SK-N-DZ (cell line): ENCODE data around the gene SGCA. TPM values are rescaled to one million over a fixed set of nuclear protein-coding genes. Genes with fewer than 3 reads are reported as not detected.

Source experiments
- DNase-seq: peaks from one replicate; pipeline ENCODE4 v3.0.0-alpha.2; 2015; ENCODE audit warnings: low spot score
- polyA plus RNA-seq, 2 experiments: library from polyadenylated mRNA; depleted of rRNA; stranded (reverse); fragments of >200 nt; gene quantifications; 2 replicates each; pipeline ENCODE4 v1.2.3, GENCODE V29; 2014

The SGCA gene
- polyA plus RNA-seq (2014; cell fraction: cytosol; rRNA removed) = 5.8 and 7.2 TPM in 2 replicates
- 2.3 and 5.0 TPM in 2 replicates for polyA plus RNA-seq (2014; cell fraction: nucleus; rRNA removed)

DNA sequence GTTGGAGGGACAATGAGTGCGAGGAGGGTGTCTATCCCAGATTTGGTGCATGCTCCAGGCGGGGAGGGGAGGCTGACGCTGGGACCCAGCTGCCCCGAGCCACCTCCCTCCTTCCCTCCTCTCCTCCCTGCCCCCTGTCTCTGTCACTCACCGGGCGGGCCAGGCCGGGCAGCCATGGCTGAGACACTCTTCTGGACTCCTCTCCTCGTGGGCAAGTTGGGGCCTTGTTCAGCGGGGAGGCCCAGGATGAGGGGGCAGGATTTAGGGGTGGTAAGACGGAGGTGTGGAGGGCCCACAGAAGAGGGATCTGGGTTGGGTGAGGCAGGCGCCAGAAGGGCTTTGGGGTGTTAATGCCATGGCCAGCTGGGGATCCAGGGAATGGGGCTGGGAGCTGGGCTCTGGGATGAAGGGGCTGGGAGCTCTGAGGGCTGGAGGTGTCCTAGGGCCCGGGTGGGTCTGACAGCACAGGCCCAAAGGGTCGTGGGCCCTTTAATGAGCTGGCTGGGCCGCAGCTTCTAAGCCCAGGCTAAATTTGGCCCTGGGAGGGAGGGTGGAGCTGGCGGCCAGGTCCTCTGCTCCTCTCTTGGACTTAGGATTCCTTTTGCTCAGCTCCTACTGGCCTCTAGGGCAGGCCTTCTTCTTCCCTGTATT is at the start of gene SGCA:
SGCA (plus strand) TSS at position 139 of the 651 bp plus-strand sequence; CDS start at position 175, 36 bp downstream.
- DNase-seq = no peak

- DNase-seq = no peak
These were observed 48.4 kb upstream of the SGCA start for GRCh38 chr17:50117202-50118051.

DNA sequence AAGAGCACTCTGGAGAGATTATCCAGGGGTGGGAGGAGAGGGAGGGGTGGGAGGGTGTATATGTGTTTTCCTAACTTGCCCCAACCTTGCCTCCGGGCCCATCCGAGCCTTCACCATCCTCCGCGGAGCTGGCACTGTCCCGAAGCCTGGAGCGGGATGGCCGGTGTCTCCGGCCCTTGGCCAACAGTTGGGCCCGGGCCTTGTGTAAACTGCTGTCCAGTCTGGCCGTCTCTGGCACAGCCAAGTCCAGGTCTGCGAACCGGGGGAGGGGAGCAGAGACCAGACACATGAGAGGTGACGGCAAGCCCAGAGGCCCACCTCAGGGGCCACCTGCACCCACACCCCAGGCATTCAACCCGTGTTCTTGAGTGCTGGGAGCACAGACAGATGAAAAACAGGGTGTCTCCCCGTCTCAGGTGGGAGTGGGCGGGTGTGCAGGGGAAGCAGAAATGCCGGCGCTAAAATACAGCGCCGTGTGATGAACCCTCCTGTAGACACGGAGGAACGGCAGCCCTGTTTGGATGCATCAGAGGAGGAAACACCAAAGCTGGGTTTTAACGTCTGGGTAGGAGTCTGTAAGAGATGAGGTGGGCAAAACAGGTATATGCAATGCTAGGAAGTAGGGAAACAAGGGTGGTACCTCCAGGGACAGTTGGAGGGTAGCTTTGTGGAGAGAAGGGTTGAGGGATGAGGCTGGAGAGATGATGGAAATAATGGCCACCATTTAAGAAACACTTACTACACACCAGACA is 47.6 kb upstream of the SGCA start:
- DNase-seq = no peak

GRCh38 chr17:50118828-50119218 is 47.0 kb upstream of the SGCA start:
- no peak for DNase-seq

- DNase-seq = no peak
These were observed 45.1 kb upstream of the SGCA start for GRCh38 chr17:50120475-50121253.

- DNase-seq = no peak
These were observed 42.9 kb upstream of the SGCA start for GRCh38 chr17:50122945-50123344.

DNA sequence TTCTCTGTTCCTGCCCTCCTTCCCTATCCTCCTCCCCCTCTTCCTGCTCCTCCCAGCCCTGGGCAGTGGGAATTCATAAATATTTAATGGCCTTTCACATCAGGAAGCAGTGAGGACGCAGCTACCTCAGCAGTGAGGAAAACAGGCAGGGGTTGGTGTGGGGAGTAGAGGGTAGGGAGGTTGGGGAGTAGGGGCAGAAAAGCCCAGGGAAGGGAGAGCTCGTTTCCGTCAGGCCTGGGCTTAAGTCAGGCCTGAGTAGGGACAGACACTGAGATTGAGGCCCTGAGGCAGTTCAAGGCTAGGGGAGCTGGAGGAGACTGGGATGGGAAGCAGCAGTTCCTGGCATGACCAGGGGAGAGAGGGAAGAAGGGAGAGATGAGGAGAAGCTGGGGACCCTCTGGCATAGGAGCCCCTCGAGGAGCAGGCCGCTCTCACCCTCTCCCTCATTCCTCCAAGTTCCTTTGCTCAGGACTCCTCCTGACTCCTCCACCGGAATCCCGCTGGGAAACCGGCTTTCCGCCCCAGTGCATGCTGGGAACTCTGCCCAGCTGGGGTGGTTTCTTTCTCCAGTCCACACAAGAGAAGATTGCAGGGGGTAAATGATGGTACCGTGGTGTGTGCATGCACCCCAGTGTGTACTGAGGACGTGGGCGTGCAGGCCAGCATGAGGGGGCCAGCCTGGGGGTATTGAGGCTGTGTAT is 42.0 kb upstream of the SGCA start:
- no peak for DNase-seq

DNA sequence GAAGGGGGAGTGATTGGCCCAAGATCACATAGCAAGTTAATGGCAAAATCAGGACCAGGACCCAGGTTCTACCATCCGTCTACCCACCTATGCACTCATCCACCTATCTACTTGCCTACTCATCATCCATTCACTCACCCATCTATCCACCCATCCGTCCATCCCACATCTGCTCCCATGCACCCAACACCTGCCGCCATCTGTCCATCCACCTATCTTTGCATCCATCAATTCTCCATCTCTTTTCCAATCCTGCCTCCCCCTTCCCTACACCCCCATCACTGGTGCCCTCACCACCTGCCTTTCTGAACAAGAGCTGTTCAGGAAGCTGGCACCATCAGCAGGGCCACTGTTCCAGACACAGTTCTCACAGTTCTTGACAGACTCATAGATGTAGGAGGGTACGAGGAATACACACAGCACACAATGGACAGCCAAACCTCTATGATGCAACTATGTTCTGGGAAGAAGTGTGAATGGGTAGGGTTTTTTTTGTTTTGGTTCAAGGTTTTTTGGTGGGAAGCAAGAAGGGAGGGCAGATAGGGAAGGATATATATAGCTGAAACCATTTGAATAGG is 40.3 kb upstream of the SGCA start:
- no peak for DNase-seq

DNA sequence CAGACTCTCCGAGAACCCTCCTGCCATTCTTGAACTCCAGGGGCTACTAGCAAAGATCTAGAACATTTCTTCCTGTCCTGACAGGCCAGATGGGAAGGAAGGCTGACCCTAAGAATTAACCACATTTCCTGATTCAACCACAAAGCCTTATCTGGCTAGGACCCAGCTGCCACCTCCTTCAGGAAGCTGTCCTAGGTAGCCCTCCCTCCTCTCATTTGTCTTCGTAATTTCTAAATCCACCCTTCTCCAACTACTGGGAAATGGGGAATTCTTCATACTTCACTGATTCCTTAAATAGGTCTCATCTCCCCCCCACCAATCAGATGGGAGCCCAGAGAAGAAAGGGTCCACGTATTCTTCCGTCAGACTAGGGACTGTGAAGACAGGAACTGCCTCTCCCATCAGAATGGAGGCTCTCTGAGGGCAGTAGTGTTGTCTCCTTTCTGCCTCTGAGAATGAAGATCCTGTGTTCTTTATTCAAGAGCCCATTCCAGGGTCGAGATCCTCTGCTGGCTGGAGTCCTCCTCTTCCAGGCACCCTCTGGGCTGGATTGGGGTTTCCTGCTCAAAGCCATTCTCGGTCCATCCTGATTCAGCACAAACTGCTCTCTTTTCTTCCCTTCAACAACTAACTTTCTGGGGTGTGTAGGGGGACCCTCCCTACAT is 38.0 kb upstream of the SGCA start:
- DNase-seq = no peak

DNA sequence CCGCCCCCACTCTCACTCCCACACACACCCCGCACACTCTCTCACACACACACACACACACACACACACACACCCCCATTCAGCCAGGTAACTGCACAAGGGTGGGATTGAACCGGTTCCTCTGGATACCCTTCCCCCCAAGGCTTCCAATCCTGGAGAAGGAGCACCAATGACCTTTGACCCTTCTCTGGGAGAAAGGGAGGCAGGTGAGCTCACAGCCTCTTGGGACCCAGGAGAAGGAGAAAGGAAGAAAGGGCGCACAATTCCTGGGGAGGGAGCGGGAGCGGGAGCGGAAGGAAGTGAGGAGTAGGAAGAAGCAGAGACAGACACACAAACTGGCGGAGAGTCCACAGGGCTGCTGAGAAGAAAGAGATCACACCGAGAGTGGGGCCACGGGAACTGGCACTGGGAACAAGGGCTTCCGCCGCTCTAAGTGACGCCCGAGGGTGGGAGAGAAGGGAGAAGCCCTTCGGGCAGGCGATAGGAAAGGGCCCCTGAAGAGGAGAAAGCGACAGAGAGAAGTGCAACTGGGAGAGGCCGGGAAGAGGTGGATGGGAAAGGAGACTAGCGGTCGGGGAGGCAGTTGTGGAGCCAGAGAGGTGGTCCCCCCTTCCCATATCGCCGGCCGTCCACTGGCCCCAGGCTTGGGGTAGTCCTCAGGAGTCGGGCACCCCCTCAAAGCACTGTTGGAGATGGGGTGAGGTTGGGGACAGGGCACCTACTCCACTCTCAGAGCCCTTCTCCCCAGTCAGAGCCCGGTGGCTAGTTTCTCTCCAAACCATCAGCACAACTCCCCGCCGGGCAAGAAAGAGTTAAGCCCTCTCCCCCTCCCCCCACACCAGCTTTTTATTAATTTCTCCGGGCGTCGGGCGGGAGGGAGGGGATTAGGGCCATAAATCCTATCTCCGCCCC is 37.1 kb upstream of the SGCA start:
- DNase-seq = peak; percentile 58

- no peak for DNase-seq
These were observed 36.5 kb upstream of the SGCA start for GRCh38 chr17:50129353-50129727.

- DNase-seq = peak; percentile 75
These were observed 35.9 kb upstream of the SGCA start, which contains the start of gene SAMD14 for GRCh38 chr17:50129728-50130558. Gene SAMD14 (minus strand): TSS chr17:50130160. CDS start chr17:50124959, 5,201 bp downstream.

DNA sequence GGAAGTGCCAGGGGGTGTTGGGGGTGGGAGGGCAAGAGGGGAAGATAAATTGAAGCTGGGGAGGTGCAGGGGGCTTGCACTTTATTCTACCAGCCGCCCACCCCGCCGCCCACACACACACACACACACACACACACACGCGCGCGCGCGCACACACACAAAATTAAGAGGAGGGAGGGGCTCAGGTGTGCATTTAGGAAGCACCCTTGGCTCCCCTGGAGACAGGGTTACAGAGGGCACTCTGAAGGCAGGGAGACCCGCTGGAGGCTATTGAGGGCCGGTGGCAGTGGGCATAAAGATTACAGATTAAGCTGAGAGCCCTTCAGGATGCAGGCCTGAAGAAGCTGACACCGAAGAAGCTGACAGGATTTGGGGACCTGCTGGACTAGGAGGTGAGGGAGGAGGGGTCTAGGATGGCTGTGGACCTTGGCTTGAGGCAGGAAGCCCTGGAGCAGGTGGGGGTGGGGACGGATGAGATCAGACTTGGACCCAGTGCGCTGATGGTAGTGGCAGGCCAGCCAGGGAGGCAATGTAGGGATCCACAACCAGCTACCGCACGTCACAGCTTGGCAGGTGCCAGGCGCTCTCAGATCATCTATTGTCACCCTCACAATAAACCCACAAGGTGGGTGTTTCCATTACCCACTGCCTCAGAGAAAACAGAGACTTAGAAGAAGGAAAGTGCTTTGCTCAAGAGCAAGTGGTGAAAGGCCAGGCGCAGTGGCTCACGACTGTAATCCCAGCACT is 35.1 kb upstream of the SGCA start:
- DNase-seq = no peak

DNA sequence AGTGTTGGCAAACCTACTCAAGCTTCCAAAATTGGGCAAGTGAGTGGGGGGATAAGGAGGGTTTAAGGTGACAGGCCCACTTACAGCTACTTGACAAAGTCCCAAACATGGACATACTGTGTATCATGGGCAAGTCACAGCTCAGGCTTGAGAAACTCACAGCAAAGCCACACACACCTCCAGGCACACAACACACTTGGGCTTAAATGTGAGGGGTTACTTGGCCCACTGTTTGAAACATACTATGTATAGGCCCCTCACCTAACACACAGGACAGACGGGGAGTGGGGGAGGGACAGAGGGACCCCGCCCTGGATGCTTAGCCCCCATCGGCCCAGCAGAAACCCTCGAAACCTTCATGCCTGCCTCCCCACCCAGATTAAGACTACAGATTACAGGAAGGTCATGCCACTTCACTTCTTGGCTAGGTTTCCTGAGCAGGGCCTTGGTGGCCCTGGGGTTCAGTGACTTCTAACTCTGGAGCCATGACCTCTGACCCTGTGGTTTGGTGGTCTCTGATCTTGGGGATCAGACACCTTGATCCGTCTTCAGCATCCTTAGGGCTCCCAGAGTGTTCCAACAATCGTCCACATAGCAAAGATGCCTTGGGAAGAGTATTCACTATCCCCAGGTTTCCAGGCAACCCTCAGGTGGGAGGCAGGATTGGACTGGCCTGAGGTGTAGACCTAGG is 33.6 kb upstream of the SGCA start:
- no peak for DNase-seq

DNA sequence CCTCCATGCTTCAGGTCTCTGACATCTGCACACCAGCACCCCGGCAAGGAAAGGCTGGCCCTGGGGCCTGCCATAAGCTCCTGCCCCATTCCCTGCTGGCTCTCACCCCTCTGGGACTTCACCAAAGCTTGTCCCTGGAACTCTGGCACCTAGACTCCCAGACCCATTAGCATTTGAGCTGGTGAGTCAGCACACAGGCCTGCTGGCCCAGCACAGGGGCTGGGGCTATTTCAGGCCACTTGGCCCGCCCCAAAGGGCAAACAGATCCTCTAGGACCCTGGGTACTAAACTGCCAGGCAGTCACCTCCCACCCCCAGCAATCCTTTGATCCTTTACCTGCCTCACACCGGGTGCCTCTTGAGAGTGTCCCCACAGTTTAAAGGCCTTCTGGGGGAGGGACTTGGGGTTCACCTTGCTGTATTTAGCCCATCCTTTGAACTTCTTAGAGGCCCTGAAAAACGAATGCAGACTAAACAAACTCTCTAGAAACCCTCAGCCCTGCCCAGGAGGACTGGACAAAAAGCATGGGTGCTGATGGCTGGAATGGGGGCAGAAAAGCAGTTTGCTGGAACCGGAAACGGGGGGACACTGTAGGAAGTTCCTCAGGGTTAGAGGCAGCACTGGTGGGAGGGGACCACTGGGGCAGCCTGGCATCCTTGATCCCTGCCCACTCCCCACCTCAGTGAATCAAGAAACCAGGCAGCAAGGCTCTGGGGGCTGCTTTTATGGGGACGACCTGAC is 32.6 kb upstream of the SGCA start:
- no peak for DNase-seq

GRCh38 chr17:50133769-50134099 is 32.1 kb upstream of the SGCA start:
- DNase-seq = no peak
